NCI-H1417 treated with DMSO at 0.1 percent for 48 hours (cell line): ENCODE data around the gene IRF2.

Source experiments
- DNase-seq: peaks from one replicate; lab custom pipeline; 2025; lab: John Stamatoyannopoulos, UW

IRF2 gene

DNA sequence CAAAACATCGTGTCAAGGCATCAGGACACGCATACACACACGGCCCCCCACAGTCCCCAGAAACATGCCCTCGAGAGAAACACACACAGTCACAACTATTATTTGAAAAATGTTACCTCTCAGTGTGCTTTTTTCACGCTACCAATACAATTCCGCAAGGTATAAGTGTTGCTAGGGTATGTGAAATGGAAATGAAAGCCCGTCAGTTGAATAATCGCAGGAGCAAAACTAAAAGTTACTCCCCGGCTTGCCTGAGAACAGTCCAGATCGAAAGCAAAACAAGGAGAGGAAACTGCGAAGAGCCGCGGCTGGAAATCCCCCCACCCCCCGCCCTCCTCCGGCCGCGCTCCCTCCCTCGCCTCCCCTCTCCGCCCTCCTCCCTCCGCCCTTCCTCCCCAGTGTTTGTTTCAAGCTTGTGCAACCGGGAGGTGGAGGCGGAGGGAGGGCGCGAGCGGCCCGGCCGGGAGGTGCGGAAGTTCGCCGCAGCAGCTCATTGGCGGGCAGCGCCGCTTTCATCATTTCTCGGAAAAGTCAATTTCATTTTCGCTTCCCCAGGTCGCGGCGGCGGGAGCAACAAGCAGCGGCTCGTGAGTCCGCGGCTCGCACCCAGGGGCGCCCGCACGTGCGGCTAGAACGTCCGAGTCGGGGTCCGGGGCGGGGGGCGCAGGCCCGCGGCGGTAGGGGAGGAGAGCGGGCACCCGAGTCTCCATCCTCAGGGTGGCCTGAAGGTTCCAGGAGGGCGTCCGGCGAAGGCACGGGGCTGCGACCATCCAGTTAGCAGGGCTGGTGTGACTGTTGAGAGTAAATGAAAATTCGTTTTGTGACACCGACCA, at the start of gene IRF2:
Gene IRF2, minus strand, starts transcription at position 288 of the 833 bp plus-strand sequence. CDS start 45,486 bp downstream, outside the sequence.
- peak; percentile 78 for DNase-seq

GRCh38 chr4:184515606-184516005, 41.3 kb upstream of the IRF2 start:
- no peak for DNase-seq

DNA sequence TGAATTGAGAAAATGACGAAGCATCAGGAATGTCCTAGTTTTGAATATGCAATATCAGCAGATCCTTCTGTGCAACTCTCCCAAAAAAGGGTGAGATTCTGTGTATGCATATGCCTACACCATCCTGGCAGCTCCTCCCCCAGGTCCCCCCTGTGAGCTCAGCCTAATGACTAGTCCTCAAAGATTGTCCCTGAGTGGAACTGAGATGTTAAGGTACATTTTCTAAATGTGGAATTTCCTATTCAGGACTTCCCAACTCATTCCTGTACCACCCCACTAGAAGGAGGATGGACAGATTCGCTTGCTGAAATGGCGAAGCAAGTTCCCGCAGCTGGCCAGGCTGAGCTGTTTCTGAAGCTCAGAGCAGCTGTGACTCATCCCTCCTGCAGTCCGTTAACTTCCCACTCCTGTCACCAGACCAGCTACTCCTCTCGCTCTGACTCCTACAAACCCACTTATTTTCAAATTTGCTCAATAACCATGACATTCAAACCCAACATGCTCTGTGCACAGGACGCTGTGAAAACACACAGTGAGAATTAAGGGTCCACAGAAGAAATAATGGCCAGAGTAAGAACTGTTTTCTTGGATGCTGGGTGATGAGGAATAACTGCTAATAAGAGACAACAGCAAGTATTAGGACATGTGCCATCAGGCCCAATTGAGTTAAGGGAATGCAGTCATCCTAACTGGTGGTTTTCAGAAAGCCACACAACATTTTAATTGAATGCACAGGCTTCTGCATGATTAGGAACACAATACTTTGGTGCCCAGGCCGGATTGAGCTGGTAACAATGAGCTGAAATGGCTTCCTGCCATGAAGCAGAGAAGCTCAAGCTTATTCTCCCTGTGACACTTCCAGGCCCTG, 40.0 kb upstream of the IRF2 start:
- no peak for DNase-seq

GRCh38 chr4:184513802-184514120, 39.4 kb upstream of the IRF2 start:
- no peak for DNase-seq

DNA sequence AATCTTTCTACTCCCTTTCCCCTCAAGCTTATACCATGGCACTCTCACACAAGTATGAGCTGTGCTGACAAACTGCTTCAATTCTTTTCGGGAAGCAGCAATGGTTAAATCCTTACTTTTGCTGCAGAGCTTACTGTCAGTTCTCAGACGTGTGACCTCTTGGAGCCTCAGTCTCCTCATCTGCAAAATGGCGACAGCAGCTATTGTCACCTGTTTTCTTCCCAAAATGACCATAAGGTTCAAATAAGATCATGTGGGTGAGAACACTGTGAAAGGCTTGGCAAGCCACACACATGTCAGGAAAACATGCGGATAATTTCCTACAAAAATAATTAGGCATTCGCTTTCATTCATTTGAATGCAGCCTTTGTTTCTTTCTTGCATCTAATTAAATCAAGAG, 36.8 kb upstream of the IRF2 start:
- no peak for DNase-seq

DNA sequence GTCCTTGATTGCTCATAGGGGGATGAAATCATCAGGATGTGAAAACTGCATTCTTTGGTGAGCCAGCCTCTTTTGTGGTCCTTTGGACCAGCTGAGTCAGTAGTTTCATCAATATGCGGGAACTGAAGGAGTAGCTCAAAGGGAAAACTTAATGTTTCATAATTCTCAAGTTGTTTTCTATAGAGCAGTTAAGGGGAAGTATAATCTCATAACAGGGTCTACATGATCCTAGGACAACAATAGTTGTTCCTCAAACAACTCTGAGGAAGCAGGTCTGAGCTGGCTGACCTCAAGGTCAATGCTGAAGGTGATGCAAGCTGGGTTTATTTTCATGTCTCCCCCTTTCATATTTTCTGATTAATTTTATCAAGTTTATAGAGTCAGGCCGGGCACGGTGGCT, 36.1 kb upstream of the IRF2 start:
- DNase-seq, result no peak

DNA sequence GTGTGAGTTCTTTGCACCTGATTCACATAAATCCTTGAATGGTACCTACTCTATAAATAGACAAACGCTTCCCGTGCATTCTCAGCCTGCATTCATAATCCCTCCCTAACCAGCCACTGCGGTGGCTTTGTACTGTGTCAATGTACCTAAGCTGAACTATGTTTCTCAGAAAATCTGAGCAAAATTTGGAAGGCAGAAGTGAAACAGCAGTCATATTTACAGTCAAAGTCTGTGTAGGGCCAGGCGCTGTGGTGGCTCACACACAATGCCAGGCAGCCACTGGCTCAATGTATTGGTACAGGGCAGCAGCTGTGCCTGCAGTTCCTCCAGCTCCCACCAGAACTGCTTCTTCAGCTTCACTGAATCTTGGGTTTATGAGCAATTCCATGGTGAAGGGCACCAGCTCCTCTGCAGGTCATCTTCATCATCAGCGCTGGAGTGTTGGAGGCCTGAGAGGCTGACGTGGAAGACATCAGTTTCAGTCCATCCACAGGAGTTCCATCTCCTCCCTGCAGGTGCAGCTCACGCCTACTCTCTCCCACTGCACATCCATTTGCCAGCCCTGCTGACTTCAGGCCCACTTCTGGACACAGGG, 32.3 kb upstream of the IRF2 start:
- no peak for DNase-seq

DNA sequence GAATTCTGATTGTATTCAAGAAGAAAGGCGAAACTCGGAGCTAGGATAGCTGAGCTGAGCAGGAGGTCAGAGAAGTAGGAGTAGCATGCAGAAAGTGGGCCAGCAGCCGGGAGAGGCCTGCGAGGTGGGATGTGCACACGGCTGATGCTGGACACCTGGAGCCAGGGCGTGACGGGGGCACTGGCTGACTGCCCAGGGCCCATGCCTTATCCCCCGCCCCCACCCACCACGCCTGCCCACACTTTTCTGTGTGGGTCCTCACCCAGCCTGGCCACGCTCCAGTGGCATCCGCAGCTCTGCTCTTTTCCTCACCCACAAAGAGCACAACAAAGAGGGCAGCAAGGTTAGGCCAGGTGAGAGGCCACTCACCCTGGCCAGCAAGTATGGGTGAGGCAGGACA, 30.0 kb upstream of the IRF2 start:
- no peak for DNase-seq

DNA sequence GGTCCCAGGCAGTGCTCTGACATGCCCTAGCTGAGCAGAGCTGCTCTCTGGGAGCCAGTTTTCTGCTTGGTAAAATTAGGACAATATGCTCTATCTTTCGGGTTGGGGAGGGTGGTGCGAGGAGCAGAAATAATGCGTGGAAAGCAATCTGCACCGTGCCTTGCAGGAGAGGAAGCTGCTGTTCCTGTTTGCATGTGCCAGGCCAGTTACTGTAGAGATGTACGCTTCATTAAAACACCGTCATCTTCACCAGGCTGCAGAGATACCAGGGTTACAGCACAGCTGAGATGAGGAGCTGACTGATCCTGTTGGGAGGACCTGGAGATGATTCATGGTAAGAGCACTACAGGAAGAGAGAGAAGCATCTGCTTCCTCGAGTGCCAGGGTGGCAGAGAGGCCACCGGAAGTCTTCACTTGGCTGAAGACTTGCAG, 29.5 kb upstream of the IRF2 start:
- DNase-seq, result no peak

GRCh38 chr4:184500748-184501589, 26.6 kb upstream of the IRF2 start:
- DNase-seq, result no peak

DNA sequence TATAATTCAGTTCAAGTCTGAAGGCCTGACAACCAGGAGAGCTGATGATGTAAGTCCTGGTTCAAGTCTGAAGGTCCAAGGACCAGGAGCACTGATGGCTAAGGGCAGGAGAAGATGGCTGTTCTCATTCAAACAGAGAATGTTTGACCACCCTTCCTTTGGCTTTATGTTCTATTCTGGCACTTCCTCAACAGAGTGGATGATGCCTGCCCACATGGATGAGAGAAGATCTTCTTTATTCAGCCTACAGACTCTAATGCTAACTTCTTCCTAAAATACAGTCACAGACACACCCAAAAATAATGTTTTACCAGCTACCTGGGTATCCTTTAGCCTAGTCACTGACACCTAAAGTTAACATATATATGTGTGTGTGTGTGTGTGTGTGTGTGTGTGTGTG, 25.6 kb upstream of the IRF2 start:
- no peak for DNase-seq

GRCh38 chr4:184498598-184498997, 24.2 kb upstream of the IRF2 start:
- DNase-seq, result no peak

DNA sequence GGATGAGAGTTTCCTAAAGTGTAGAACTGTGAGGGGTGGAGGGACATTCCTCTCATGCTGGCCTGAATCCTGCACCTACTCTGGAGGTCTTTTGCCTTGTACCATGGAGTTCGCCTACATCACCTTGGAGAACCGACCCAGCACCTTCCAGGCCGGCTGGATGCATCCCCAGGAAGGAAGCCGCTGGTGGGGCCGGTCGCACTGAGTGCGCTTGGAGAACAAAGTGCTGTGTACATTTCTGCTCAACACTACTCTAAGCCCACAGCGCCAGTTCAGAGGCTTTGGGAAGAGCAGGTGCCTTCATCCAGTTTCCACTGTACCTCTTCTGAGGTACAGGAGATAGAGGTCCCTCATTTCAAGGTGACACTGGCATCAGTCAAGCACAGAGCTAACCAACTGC, 15.4 kb upstream of the IRF2 start:
- DNase-seq, result no peak

GRCh38 chr4:184487503-184487902, 13.2 kb upstream of the IRF2 start:
- no peak for DNase-seq

DNA sequence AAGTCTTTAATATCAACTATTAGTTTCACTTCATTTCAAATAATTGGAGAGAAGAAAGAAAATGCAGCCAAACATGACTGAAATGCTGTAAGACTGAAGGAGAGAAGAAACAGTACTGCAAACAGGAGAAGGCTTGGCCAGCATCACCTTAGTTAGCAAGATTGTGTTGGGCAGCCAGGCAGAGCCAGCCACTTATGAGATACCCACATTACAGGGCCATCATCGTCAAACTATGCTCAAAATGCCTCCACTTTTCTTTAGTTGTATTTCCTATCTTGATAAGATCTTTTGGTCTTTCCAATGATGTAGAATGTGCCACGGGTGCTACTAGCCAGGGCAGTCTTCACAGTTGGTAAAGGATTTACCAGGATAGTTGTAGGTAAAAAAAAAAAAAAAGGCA, 10.9 kb upstream of the IRF2 start:
- no peak for DNase-seq

DNA sequence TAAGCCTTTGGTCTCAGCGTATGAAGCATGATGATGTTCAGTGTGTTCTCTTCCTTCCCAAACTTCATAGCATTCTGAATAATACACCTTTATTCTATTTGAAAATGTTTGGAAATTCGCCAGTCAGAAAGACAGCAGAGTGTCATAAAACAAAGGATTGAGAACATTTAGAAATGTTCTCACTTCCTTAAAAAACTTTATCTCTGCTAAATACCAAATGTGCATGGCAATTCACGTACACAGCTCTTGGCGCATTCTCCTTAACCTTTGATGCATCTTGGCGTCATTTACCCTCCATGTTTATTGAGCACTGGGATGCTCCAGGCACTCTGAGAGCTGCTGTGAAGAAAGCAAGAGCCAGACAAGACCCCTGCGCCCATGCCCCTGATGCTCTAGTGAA, 7.2 kb upstream of the IRF2 start:
- no peak for DNase-seq

DNA sequence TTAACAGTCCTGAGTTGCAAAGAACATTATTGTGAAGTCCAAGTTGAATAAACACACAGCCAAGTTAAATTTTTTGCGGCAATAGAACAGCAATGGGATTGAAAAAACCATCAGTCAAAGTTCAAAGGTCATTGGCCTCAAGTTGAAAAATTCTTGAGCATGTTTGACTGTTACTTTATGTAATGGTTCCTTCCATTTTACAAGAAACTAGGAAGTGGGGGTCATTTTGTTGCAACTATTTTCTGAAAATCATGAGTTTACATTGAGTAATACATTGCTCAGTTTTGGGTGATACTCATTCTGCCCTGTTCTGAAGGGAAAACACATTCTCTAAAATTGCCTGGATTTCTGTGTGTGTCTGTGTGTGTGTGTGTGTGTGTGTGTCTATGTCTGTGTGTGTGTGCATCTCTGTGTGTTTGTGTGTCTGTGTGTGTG, 5.2 kb upstream of the IRF2 start:
- no peak for DNase-seq

GRCh38 chr4:184477201-184477999, 3.0 kb upstream of the IRF2 start:
- no peak for DNase-seq

DNA sequence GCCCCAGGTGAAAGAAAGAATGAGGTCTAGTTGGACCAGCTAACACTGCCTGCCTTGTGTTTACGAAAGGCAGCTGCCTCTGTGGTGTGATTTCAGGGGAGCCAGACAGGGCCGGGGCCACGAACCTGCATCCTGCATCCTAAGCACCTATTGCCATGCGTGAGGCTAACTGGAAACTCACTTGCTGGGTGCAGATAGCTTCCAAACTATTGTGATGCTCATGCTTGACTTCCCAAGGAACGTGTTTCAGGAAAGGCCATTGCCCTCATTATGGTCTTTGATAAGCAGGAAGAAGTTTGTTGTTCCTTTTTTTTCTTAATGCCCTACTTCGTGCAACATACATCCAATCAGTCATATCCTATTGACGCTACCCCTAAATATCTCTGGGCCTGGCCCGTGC, 2.3 kb upstream of the IRF2 start:
- no peak for DNase-seq

DNA sequence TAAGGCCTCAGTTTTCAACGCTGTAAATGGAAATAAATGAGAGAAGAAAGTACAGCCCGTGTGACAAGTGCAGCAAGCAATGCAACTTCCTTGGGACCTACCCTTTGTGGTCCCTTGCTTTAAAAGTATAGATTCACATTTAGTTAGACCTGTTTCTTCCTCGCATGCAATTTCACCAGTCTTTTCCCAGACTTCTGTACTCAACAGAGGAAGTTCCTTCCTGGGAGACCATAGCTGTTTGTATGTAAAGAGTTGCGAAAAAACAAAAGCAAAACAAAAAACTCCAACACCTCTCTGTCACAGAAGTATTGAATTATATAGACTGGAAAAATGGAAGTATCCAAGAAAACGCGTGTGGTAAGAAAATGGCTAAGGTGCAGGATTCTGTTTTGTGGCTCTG, 1.1 kb upstream of the IRF2 start:
- DNase-seq, result no peak

DNA sequence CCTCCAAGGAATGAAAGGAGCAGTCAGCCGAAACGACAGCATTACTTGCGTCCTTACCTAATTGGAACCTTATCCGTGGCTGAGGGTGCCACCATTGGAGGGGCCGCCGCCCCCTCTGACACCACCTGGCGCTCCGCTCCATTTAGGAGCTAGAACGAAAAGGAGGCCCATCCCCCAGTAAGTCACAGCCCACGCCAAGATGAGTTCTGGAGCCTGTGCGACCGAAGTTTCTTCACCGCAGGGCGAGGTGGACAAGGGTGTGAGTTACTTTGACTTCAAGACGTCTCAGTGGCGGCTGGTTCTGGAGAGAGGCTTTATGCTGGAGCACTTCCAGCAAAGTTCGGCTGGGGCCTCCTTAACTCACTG, 729 bp upstream of the IRF2 start:
- DNase-seq, result no peak
